GM18907 (cell line): Measurements from ENCODE around the gene TLE3.
A peak's percentile ranks its signal among the peaks of the same experiment; 100 is the strongest.
"Not testable (repeated sequence)": the region's sequence is repeated elsewhere in the genome, so short reads cannot be mapped to it uniquely, and the experiment has no call there.

Source experiments
- ATAC-seq: cut with Tn5 transposase; IDR thresholded peaks from one replicate; pipeline ENCODE4 v1.9.1; 2021; ENCODE audit warnings: mild to moderate bottlenecking, moderate library complexity; ENCODE audit not compliant: unreplicated experiment

TLE3 gene

DNA sequence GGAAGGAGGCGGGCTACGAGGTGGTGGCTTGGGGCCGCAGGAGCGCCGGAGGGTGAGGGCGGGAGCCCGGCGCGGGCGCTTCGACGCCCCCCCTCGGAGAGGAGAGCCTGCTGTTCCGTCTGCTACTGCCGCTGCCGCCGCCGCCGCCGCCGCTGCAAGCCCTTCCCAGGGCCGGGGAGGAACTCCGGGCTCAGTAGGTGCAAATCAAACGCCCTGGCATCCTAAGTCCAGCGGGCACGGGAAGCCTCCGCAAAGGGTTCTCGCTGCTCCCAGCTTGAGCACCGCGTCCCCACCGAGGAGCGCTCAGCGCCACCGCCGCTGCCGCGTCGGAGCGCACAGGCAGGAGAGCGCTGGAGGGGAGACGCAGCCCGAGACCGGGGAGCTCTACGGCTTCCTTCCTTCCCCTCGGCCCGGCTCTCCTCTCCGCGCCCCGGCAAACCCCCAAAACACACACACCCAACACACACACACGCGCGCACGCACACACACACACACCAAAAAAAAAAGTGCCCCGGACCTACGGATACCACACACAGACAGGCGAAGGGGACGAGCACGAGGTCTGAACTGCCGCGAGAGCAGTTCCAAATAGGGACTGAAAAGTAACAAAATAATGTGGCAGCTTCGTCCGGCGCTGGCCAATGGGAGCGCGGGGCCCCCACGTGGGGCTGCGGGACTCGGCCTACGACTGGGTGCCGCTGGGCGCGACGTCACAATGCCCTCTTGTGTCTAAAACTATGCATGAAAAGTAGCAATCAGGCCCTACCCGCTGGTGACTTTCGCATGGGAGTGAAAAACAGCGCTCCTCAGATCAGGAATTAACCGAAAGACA is at the start of gene TLE3:
Gene TLE3 (minus strand): TSS at position 597 of the 832 bp plus-strand sequence. CDS start 1,119 bp downstream, outside the sequence.
- ATAC-seq = peak; percentile 55

DNA sequence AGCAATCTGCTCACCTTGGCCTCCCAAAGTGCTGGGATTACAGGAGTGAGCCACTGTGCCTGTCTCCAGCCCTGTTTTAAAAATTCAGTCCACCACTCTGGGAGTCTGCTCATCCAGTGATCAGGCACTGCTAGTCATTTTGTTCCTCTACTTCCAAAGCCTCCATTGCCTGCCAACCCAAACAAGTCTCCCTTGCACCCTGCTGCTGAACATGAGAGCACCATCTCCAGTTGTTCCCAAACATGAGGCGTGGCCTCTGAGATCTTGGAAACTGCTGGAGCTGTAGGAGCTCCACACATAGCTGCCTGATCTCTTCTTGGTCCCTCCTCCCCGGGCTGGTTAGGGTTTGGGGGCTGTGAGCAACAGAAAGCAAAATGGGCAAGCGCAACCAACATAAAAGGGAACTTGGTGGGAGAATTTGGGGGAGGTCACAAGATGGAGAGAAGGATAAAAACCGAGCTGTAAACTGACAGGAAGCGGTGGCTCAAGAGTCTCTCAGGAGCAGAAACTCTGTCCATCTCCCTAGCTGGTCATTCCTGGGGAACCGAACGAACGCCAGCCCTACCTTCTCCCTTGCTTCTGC is 49.6 kb upstream of the TLE3 start:
- no peak for ATAC-seq

DNA sequence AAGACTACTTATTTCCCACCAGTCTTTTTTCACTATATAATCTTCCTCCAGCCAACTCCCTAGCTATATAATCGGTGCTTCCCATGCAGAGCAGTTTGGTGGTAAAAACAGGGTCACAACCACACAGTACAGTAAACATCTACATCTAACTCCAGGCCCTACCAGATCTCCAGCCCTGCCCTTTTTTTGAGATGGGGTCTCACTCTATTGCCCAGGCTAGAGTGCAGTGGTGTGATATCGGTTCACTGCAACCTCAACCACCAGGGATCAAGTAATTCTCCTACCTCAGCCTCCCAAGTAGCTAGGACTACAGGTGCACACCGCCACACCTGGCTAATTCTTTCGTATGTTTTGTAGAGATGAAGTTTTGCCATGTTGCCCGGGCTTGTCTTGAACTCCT is 49.1 kb upstream of the TLE3 start:
- no peak for ATAC-seq

DNA sequence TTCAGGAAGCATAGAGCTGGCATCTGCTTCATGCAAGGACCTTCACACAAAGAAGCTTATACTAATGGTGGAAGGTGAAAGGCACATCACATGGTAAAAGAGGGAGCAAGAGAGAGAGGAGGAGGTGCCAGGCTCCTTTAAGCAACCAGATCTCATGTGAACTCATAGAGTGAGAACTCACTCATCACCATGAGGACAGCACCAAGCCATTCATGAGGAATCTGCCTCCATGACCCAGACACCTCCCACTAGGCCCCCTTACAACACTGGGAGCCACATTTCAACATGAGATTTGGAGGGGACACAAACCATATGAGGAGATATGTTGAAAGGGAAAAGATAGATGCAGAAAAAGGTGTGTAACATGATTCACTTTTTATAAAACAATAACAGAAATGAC is 48.4 kb upstream of the TLE3 start:
- ATAC-seq = no peak

DNA sequence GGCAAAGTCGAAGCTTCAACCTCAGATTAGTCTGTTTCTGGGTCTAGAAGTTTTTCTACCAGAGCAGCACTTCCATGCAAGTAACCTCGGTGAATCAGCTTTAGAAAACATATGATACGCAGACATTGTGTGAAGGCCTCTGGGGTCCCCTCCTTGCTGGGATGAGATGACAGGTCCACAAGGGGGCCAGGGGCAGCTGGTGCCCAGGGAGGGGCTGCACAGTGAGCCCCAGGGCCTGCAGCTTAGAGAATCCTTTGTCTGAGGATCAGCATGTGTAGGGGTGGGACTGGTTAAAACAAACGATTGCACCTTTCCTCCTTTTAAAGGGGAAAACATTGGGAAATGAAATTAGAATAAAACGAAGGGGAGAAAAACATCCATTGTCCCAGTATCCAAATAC is 47.5 kb upstream of the TLE3 start:
- ATAC-seq = no peak

DNA sequence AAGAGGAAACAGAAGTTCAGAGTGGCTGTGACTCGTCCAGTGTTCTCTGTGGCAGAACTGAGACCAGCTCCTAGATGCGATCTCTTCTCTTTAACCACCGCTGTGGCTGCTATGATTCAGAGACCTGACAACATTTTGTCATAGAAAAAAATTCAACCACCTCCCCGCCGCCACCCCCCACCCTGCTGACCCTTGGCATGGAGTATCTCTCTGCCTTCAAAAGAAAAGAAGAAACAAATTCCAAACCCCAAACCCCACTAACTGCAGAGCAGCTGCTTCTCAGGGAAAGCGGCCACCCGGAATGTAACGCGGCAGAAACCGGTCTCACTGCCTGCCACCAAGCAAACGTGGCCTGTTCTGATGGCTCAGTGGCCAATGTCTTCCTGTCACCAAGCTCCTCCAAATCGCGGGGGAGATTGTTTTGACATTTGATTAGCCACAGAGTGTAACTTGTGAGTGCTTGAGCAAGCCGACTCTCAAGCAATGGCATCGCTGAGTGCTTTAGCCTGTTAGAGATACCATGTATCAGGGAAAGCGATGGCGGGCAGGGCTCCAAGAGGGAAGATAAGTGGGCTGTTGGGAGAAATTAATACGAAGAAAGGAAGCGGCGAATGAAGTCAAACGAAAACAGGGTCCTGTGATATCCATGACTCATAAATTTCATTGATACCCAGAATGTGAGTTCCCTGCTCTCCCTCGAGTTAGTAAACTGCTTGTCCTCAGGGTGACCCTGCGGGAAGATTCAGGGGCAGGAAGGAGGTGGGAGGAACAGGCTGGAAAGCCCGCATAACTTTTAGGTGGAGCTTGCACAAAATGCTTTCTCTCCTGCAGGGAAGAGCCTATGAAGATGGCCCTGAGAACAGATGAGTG is 44.8 kb upstream of the TLE3 start:
- no peak for ATAC-seq

DNA sequence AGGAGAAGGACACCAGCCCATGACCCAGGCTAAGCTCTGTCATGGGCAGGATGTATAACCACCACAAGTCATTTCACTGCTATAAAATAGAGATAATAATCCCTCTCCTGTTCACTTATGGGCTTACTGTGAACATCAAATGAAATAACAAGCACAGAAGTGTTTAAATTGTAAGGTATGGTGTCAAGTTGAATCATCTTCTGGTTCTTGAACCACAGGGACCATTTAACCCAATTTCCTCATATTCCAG is 44.3 kb upstream of the TLE3 start:
- ATAC-seq = no peak

DNA sequence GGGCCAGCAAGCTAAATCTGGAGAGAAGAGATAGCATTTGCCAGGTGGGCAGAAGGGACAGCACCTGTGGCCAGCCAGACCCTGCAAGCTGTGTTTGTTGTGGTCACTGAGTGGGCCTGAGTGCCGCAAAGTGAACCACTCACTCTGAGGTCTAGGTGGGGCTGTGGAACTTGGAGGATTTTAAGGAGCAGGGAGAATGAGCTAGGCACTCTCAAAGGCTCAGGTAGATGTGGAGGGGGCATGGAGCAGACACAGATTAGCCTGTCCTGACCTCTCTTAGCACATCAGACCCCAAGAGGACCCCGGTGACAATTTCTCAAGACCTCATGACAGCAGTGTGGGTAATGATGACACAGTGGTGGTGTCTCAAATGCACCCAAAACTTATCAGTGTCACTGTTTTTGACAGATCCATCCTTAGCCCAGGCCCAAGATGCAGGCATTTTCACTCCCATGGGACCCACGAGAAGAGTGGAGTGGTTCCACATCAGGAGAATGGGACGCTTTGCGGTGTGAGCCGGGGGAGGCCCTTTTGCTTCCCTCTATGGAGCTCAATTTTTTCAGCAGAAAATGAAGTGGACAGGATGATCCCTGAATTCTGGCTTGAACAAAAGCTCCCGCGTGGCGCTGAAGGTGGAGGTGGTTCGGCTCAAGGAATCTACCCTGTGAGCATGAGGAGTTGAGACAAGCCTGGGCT is 43.8 kb upstream of the TLE3 start:
- ATAC-seq = no peak

DNA sequence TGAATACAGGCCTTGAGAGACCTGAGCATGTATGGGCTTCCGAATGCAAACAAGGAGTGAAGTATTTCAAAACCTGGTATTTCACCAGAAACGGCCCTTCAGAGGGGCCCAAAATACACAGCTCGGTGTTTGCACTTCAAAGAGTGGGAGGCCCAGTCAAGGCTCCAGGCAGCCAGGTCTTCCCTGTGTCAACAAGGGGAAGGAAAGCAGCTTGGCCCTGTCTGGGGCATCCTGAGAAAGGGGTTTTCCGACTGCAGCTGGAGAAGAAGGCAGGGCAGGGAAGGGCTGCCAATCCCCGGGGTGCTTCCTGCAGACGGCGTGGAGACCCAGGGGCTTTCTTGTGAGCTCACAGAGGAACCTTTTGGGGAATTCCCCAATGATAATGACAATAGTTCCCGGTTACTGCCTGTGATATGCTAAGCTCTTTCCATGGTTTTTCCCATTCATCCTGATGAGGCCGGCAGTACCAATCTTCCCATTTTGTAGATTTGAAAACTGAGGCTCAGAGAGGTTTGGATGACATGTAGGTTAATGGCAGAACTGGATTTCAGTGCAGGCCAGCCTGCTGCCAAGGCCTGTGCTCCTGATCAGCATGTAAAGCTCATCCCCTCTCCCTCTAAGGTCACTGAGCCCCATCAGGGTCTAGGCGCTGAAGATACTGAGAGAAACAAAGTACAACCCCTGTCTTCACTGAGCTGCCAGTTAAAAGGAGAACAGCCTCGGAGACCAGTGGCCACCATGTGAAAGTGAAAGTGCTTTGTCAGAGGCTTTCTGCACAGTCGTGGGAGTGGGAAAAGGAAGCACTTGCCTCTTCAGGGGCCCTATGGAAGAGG is 43.0 kb upstream of the TLE3 start:
- no peak for ATAC-seq

DNA sequence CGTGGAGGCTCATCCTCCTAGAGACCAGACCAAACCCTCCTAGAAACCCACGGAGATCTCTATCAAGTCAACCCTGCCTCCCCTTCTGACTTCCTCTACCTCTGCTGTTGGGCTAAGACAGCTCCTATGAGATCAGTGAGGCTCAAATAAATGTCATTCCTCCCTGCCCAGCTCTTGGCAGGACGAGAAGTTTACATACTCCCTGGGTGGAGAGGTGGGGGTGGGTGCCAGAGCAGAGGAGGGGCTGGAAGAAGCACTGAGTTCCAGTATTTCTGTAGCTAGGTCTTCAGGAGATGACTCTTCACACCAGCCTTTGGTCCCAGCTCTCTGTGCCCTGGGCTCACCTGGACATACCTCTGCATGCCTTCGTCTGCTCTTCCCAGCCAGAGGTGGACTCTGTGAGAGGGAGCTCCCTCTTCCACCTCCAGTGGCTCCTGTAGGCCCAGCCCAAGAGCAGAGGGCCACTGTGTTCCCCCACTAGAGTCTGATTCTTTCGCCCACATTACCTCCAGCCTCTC is 42.4 kb upstream of the TLE3 start:
- ATAC-seq = no peak

DNA sequence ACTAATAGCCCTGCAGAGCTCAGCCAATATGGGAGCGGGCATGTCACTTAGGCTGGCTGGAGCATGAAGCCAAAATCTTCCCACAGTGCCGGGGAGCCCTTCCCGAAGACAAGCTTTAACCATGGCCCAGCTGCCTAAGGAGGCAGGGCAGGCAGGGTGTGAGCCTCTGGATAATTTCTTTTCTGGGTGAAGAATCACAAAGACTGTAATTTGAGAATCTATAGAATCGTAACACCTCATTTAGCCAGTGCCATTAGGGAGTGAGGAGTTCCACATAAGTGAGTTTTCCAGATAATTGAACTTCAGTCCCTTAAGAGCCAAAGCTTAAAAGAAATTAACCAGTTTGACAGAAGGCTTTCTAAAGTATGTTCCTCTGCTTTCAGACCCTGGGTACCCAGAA is 40.2 kb upstream of the TLE3 start:
- ATAC-seq = no peak

DNA sequence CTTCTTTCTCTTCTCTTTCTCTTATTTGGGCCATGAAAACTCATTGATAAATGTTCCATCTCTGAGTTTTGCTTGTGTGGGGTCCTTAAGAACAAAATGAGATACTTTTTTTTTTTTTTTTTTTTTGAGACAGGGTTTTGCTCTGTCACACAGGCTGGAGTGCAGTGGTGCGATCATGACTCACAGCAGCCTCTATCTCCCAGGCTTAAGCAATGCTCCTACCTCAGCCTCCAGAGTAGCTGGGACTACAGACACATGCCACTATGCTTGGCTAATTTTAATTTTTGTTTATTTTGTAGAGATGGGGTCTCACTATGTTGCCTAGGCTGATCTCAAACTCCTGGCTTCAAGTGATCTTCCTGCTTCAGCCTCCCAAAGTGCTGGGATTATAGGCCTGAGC is 39.3 kb upstream of the TLE3 start:
- ATAC-seq = not testable (repeated sequence)

DNA sequence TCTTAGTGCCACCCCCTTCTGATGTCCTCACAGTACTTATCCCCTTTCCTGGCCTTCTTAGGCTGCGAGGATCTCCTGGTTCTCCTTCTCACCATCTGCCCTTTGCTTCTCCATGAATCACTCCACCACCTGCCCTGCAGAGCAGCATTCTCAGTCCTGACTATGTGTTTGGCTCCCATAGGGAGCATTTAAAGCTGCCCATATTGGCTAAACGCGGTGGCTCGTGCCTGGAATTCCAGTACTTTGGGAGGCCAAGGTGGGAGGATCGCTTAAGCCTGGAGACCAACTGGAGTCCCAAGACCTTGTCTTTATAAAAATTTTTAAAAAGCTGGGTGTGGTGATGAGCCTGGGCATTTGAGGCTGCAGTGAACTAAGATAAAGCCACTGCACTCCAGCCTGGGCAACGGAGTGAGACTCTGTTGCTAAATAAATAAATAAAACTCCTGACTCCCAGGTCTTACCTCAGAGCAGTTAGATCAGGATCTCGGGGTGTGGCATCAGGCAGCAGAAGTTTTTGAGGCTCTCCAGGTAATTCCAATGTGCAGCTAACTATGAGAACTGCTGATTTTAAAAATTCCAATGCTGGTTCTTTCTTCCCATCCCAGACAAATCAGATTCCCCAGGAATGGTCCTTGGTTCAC is 36.2 kb upstream of the TLE3 start:
- ATAC-seq = no peak

DNA sequence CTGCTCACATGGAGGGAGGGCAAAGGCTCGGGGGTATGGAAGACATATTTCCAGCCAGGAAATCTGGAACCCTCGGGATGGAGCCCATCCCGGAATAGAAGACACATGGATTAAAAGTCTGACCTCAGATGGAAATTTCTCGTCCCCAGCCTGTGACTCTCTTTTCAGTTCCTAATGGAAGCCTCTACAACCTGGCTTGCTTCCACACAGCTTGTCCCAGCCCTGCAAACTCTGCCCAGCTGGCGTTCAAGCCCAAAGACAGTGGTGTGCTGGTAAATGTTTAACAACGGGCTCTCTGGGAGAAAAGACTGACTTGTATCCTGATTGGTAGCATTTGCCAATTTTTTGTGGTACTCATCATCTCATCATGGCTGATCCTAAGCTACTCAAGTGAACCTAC is 35.6 kb upstream of the TLE3 start:
- no peak for ATAC-seq

DNA sequence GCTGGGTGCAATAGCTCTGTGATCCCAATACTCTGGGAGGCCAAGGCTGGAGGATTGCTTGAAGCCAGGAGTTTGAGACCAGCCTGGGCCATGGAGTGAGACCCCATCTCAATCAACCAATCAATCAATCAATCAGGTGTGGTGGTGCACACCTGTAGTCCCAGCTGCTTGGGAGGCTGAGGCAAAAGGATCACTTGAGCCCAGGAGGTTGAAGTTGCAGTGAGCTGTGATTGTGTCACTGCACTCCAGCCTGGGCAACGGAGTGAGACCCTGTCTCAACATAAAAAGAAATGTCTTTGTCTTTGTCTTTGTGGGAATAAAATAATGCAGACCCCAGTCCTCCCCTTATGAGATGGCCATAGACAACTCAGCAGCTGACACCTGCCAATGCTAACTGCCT is 34.9 kb upstream of the TLE3 start:
- ATAC-seq = no peak

DNA sequence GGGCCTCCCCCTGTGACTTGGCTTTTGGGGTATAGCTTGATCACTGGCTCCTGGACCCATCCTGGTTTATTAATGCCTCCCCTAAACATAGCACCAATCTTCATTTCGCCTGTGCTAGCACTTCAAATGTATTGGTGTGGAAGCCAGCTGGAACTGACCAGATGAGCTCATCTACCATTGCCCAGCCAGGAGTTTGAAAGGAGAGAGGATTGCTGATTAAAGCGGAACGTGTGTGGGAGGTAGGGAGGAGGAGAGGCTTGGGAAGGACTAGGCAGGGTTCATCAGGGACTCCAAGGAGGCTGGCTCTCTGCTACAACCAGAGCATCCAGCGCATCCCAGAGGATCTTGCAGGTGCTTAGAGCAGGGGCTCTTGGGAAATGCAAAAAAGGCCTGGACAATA is 34.4 kb upstream of the TLE3 start:
- no peak for ATAC-seq

DNA sequence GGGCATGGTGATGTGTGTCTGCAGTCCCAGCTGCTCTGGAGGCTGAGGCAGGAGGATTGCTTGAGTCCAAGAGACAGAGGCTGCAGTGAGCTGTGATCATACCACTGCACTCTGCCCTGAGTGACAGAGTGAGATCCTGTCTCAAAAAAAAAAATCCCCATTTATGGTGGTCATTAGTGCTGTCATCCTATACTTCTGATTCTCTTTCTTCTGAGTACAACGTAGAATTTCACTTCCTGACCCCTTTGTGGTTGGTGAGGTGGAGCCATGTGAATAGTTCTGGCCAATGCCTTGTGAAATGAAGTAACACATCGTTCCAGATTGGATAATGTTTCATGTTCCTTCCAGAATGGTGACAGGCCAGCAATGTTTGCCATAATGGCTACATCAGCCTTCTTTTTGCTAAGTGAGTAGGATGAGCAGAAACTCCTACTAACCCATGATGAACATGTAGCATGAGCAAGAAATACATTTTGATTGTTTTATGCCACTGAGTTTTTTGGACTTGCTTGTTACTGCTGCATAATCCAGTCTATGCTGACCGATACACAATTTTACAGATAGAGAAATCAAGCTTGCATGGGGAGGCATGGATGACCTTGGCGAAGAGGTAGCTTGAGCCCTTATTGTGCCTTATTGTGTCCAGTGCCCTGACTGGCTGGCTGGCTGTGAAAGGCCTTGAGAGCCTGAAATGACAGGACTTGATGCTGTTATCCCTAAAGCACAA is 30.9 kb upstream of the TLE3 start:
- ATAC-seq = no peak

DNA sequence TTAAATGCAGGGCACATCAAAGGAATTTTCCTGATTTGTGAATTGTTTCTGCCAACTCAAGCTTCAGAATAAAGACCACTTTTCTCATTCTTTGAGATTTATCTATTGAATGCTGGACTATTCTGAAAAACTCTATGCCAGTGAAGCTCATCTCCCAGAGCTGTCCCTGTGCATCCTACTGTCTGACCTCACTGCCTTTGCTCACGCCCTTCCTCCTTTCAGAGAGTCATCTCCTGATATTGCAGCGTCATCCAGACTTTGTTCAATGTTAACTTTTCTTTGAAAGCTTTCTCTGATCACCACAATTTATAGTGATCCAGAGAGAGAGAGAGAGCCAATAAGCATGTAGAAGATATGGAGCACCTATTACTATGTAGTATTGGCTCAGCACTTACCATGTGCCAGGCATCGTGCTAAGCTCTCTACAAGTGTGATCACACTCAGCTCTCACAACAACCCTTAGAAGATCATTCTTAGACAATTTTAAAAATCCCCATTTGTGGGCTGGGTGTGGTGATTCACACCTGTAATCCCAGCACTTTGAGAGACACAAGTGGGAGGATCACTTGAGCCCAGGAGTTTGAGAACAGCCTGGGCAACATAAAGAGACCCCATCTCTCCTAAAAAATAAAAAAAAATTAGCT is 30.2 kb upstream of the TLE3 start:
- ATAC-seq = no peak

DNA sequence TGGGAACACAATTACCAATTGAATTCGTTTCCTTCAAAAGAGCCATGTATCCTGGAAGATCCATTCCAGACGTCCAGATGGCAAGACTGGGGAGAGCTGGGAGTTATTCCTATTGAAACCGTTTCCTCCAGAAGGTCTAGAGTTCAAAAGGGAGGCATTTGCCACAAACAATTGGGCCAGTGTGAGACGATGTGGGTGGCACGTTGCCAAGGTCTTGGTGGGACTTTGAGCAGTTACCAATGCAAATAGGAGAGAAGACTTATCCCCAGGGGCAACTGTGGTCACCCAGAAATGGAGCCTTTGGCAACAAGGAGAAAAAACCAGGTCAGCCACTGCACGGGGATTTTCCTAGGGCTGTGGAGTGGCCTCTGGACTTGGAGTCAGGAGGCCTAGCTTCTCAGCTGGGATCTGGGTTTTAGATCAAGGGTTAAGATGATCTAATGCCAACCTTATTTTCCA is 29.6 kb upstream of the TLE3 start:
- no peak for ATAC-seq
